ENCODE data around the gene NINJ1. TPM values are rescaled to one million over a fixed set of nuclear protein-coding genes. Genes with fewer than 3 reads are reported as not detected.

NINJ1 gene
- total RNA-seq, 1 donor from 2014 or later: 3.9 TPM

GRCh38 chr9:93156475-93157008 lies 22.5 kb upstream of the NINJ1 start:
- Histone ChIP-seq H3K79me2 (ENCODE audit: low read depth) (no peaks in the 10 kb centered on the region), H3K9ac (no peak overlapping the region), H3K9me3 (ENCODE audit: low read depth) (no peaks in the 10 kb centered on the region), H3K36me3 (no peaks in the 10 kb centered on the region), H3K27ac (no peak overlapping the region), H3K4me1 (no peaks in the 10 kb centered on the region), H4K20me1 (ENCODE audit: low read depth) (no peaks in the 10 kb centered on the region), H3K27me3 (no peaks in the 10 kb centered on the region), H3K4me3 (no peak overlapping the region), H2AFZ (replicated peaks) (no peak overlapping the region), H3K4me2 (no peak overlapping the region), H3F3A (ENCODE audit: low read depth) (no peaks in the 10 kb centered on the region)
- no peaks in the 10 kb centered on the region for H3K36me3 Mint-ChIP-seq
- H3K4me3 Mint-ChIP-seq: no peak overlapping the region
- TF ChIP-seq EZH2phosphoT487 (IDR thresholded peaks at IDR 0.05): no peak
- TF ChIP-seq EZH2 (IDR thresholded peaks at IDR 0.05): no peak
- TF ChIP-seq, protein P1, sequence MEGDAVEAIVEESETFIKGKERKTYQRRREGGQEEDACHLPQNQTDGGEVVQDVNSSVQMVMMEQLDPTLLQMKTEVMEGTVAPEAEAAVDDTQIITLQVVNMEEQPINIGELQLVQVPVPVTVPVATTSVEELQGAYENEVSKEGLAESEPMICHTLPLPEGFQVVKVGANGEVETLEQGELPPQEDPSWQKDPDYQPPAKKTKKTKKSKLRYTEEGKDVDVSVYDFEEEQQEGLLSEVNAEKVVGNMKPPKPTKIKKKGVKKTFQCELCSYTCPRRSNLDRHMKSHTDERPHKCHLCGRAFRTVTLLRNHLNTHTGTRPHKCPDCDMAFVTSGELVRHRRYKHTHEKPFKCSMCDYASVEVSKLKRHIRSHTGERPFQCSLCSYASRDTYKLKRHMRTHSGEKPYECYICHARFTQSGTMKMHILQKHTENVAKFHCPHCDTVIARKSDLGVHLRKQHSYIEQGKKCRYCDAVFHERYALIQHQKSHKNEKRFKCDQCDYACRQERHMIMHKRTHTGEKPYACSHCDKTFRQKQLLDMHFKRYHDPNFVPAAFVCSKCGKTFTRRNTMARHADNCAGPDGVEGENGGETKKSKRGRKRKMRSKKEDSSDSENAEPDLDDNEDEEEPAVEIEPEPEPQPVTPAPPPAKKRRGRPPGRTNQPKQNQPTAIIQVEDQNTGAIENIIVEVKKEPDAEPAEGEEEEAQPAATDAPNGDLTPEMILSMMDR (IDR thresholded peaks at IDR 0.05): no peak
- DNase-seq (ENCODE audit: low spot score): no peak
- peaks cover 5% of the 10 kb centered on the region for H3K27me3 Mint-ChIP-seq (ENCODE audit: insufficient read depth, low read depth)
- H3K4me1 Mint-ChIP-seq: peaks cover 13% of the 10 kb centered on the region
- H3K27ac Mint-ChIP-seq: no peak overlapping the region
- no peaks in the 10 kb centered on the region for H3K9me3 Mint-ChIP-seq

DNA sequence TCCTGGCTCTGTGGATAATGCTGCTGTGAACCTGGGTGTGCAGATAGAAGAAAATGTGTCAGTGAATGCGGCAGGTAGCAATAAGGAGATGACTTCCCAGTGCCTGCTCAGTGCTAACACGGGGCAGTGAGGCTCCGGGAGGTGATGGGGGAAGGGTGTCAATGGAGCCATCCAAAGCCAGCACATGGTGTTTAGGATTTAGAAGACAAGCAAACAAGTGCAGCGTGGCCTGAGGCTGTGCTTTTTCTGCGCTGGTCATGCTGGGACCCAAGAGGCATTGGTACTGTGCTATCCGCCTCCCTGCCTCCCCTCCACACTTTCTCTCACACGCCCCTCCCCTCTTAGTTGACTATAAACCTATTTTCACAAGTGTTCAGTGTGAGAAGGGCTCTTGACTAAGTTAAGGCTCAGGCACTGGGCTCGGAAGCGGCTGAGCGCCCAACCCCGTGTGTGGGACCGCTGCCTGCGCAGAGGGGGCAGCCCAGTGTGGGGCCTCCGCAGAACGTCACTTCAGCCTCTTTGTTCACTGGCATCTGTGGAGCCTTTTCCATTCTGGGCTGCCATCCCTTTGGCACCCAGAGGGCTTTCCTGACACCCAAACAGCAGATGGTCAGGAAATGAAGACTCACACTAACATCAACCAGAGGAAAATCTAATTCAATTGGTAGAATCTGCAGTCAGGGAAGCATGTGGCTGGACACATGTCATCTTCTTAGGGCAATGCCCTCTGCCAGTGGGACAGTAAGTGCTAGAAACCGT lies 21.8 kb upstream of the NINJ1 start:
- Histone ChIP-seq H3K4me3 (no peak overlapping the region), H3K9me3 (ENCODE audit: low read depth) (no peaks in the 10 kb centered on the region), H3K27me3 (no peaks in the 10 kb centered on the region), H3K9ac (no peak overlapping the region), H3K79me2 (ENCODE audit: low read depth) (no peaks in the 10 kb centered on the region), H3K27ac (no peak overlapping the region), H3K36me3 (no peaks in the 10 kb centered on the region), H3F3A (ENCODE audit: low read depth) (no peaks in the 10 kb centered on the region), H2AFZ (replicated peaks) (no peak overlapping the region), H3K4me2 (no peak overlapping the region), H4K20me1 (ENCODE audit: low read depth) (no peaks in the 10 kb centered on the region), H3K4me1 (no peaks in the 10 kb centered on the region)
- Mint-ChIP-seq H3K9me3 (no peaks in the 10 kb centered on the region), H3K4me1 (peaks cover 13% of the 10 kb centered on the region), H3K36me3 (no peaks in the 10 kb centered on the region), H3K27ac (peak overlapping the region; percentile 3), H3K27me3 (ENCODE audit: insufficient read depth, low read depth) (peaks cover 5% of the 10 kb centered on the region), H3K4me3 (no peak overlapping the region)
- DNase-seq (ENCODE audit: low spot score): no peak
- TF ChIP-seq, protein P1 (IDR thresholded peaks at IDR 0.05): no peak
- no peak for TF ChIP-seq EZH2 (IDR thresholded peaks at IDR 0.05)

- no peak for TF ChIP-seq EZH2phosphoT487 (IDR thresholded peaks at IDR 0.05)
- TF ChIP-seq, protein P1 (IDR thresholded peaks at IDR 0.05): peak; percentile 83
- no peak for TF ChIP-seq EZH2 (IDR thresholded peaks at IDR 0.05)
- no peak overlapping the region for H3K27ac Mint-ChIP-seq
- no peak overlapping the region for H3K4me2 ChIP-seq
- no peaks in the 10 kb centered on the region for H4K20me1 ChIP-seq (ENCODE audit: low read depth)
- peaks cover 5% of the 10 kb centered on the region for H3K27me3 Mint-ChIP-seq (ENCODE audit: insufficient read depth, low read depth)
- no peak overlapping the region for H3K4me3 ChIP-seq
- H3K27me3 ChIP-seq: no peaks in the 10 kb centered on the region
- H3F3A ChIP-seq (ENCODE audit: low read depth): no peaks in the 10 kb centered on the region
- H3K4me1 ChIP-seq: no peaks in the 10 kb centered on the region
- no peak overlapping the region for H3K27ac ChIP-seq
- H3K4me1 Mint-ChIP-seq: peaks cover under 1% of the 10 kb centered on the region
- no peaks in the 10 kb centered on the region for H3K36me3 ChIP-seq
- no peak overlapping the region for H3K4me3 Mint-ChIP-seq
- no peaks in the 10 kb centered on the region for H3K9me3 Mint-ChIP-seq
- H2AFZ ChIP-seq (replicated peaks): no peak overlapping the region
- H3K9ac ChIP-seq: no peak overlapping the region
- H3K9me3 ChIP-seq (ENCODE audit: low read depth): no peaks in the 10 kb centered on the region
- peak; percentile 84 for DNase-seq (ENCODE audit: low spot score)
- no peaks in the 10 kb centered on the region for H3K36me3 Mint-ChIP-seq
- no peaks in the 10 kb centered on the region for H3K79me2 ChIP-seq (ENCODE audit: low read depth)
Measured at GRCh38 chr9:93154293-93154903, 20.3 kb upstream of the NINJ1 start.

Data from neural progenitor cell (in vitro differentiated cells).